GM13977 (cell line): Measurements from ENCODE around the gene SLC37A1.

Source experiments
- DNase-seq: peaks from one replicate; pipeline ENCODE4 v3.0.0; 2012; ENCODE audit warnings: low spot score
- CTCF ChIP-seq: IDR thresholded peaks from 2 replicates; pipeline ENCODE4 v1.5.1; 2012; ENCODE audit warnings: mild to moderate bottlenecking, control low read depth; ENCODE audit not compliant: insufficient read depth; ENCODE audit errors: extremely low read depth, missing control alignments
- in situ Hi-C: fragments of 300-500 bp; cut with MboI; formaldehyde crosslinking; loops from one replicate; pipeline ENCODE4 v1.12.0; 2022; ENCODE audit warnings: low sequenced_read_pairs, low pct_unique_long_range_greater_than_20kb, mixed read lengths, inconsistent platforms; ENCODE audit not compliant: unreplicated experiment

The SLC37A1 gene

GRCh38 chr21:42513985-42514882 is 582 bp downstream of the SLC37A1 start:
- DNase-seq: peak; percentile 76
- no peak for TF ChIP-seq CTCF
- in situ Hi-C loops: no loop called here

- no peak for DNase-seq
- no peak for TF ChIP-seq CTCF
- in situ Hi-C loops: no loop called here
Measured at GRCh38 chr21:42514883-42515228, 1.2 kb downstream of the SLC37A1 start.

GRCh38 chr21:42515708-42516502 is 2.3 kb downstream of the SLC37A1 start:
- no peak for DNase-seq
- no peak for TF ChIP-seq CTCF
- in situ Hi-C loops: no loop called here

- TF ChIP-seq CTCF: no peak
- in situ Hi-C loops: no loop called here
- DNase-seq: no peak
Measured at GRCh38 chr21:42518215-42518614, 4.6 kb downstream of the SLC37A1 start.

- no peak for DNase-seq
- no peak for TF ChIP-seq CTCF
- in situ Hi-C loops: no loop called here
Measured at GRCh38 chr21:42518626-42519025, 5.0 kb downstream of the SLC37A1 start.

- in situ Hi-C loops: no loop called here
- TF ChIP-seq CTCF: no peak
- DNase-seq: no peak
Measured at GRCh38 chr21:42520628-42521253, 7.1 kb downstream of the SLC37A1 start.
